ENCODE measurements around the gene DOLPP1. TPM values are rescaled to one million over a fixed set of nuclear protein-coding genes. Genes with fewer than 3 reads are reported as not detected.

DOLPP1 gene
- total and polyA plus RNA-seq, 8 donors = 13.4 to 19.6 (median 15.2) TPM

- intact Hi-C loops (cut with DNase I) = no loop called here
- no peaks in the 10 kb centered on the region for H3K9me3 ChIP-seq
- no peak overlapping the region for H3K4me3 ChIP-seq
- H3K36me3 ChIP-seq = peaks cover 0 to 13% of the 10 kb centered on the region in 2 donors
- no peaks in the 10 kb centered on the region for H3K27me3 ChIP-seq
- peaks cover 5 to 16% of the 10 kb centered on the region in 2 donors for H3K4me1 ChIP-seq
- TF ChIP-seq, protein P1, sequence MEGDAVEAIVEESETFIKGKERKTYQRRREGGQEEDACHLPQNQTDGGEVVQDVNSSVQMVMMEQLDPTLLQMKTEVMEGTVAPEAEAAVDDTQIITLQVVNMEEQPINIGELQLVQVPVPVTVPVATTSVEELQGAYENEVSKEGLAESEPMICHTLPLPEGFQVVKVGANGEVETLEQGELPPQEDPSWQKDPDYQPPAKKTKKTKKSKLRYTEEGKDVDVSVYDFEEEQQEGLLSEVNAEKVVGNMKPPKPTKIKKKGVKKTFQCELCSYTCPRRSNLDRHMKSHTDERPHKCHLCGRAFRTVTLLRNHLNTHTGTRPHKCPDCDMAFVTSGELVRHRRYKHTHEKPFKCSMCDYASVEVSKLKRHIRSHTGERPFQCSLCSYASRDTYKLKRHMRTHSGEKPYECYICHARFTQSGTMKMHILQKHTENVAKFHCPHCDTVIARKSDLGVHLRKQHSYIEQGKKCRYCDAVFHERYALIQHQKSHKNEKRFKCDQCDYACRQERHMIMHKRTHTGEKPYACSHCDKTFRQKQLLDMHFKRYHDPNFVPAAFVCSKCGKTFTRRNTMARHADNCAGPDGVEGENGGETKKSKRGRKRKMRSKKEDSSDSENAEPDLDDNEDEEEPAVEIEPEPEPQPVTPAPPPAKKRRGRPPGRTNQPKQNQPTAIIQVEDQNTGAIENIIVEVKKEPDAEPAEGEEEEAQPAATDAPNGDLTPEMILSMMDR (IDR thresholded peaks at IDR 0.05) = no peak
- ATAC-seq = no peak
- DNase-seq = no peak
- H3K27ac ChIP-seq = no peak overlapping the region
Measured at GRCh38 chr9:129105857-129106694, 25.2 kb downstream of the DOLPP1 start.

DNA sequence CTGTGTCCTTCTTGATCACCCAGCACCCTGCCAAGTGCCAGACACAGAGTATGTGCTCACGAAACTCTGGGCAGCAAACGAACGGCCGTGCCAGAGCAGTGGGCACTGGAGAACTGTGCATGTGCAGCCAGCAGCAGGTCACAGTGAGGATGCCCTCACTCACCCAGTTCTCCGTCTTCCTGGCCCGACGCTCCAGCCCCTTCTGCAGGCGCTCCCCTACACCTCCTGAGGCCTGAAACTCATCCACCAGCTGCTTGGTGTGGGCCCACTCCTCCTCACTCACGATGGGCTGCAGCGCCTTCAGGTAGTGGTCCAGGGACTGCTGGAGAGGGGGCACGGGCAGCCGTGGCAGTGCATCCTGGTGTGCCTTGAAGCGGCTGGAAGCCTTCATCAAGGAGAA, 26.7 kb downstream of the DOLPP1 start:
- DNase-seq (no peak), ATAC-seq (no peak)
- no peak overlapping the region for H3K4me3 ChIP-seq
- no peaks in the 10 kb centered on the region for H3K9me3 ChIP-seq
- TF ChIP-seq, protein P1 (IDR thresholded peaks at IDR 0.05) = no peak
- peaks cover 10 to 26% of the 10 kb centered on the region in 2 donors for H3K4me1 ChIP-seq
- no peak overlapping the region for H3K27ac ChIP-seq
- no peaks in the 10 kb centered on the region for H3K27me3 ChIP-seq
- intact Hi-C loops (cut with DNase I) = no loop called here
- H3K36me3 ChIP-seq = peaks cover 0 to 13% of the 10 kb centered on the region in 2 donors

GRCh38 chr9:129108083-129108804, 27.3 kb downstream of the DOLPP1 start:
- no peak overlapping the region for H3K27ac ChIP-seq
- peaks cover 15 to 32% of the 10 kb centered on the region in 2 donors for H3K4me1 ChIP-seq
- TF ChIP-seq, protein P1 (IDR thresholded peaks at IDR 0.05) = no peak
- H3K27me3 ChIP-seq = no peaks in the 10 kb centered on the region
- intact Hi-C loops (cut with DNase I) = no loop called here
- peaks cover 0 to 13% of the 10 kb centered on the region in 2 donors for H3K36me3 ChIP-seq
- no peak overlapping the region for H3K4me3 ChIP-seq
- DNase-seq (no peak), ATAC-seq (no peak)
- H3K9me3 ChIP-seq = no peaks in the 10 kb centered on the region

GRCh38 chr9:129108805-129109536, 28.1 kb downstream of the DOLPP1 start:
- H3K27me3 ChIP-seq = no peaks in the 10 kb centered on the region
- ATAC-seq (no peak), DNase-seq (peak in 1 of 4 donors; percentile 13)
- peak overlapping the region in 1 of 2 donors; percentile 85 for H3K4me3 ChIP-seq
- H3K4me1 ChIP-seq = peaks cover 15 to 39% of the 10 kb centered on the region in 2 donors
- intact Hi-C loops (cut with DNase I) = no loop called here
- H3K9me3 ChIP-seq = no peaks in the 10 kb centered on the region
- peaks cover 0 to 13% of the 10 kb centered on the region in 2 donors for H3K36me3 ChIP-seq
- no peak overlapping the region for H3K27ac ChIP-seq
- TF ChIP-seq, protein P1 (IDR thresholded peaks at IDR 0.05) = no peak
